Transverse colon (tissue), 4 donors: ENCODE data around the gene AICDA.

Experiments
- CTCF ChIP-seq, 5 experiments: fragments of 200-600 bp in 3 of 5; fragments of 450-650 bp in 2 of 5; sonication (generic) in 3 of 5; IDR thresholded peaks; 1 replicate in 2 of 5; 2 replicates in 3 of 5; pipeline ENCODE4 v1.5.1; 2016 to 2017; ENCODE audit warnings: antibody characterized with exemption in 5 of 5, inconsistent platforms in 3 of 5, mild to moderate bottlenecking in 2 of 5, moderate library complexity in 1 of 5
- EP300 ChIP-seq: sonication (generic); formaldehyde crosslinking; IDR thresholded peaks from one replicate; pipeline ENCODE4 v1.6.1; 2017; ENCODE audit warnings: antibody characterized with exemption, low read depth
- POLR2A ChIP-seq: fragments of 450-650 bp; IDR thresholded peaks from one replicate; pipeline ENCODE4 v1.6.1; 2016; ENCODE audit warnings: antibody characterized with exemption, mild to moderate bottlenecking, moderate library complexity
- POLR2AphosphoS5 ChIP-seq, 3 donors: sonication (generic); formaldehyde crosslinking; IDR thresholded peaks; one replicate each; pipeline ENCODE4 v1.6.1; 2016; ENCODE audit warnings: antibody characterized with exemption in 3 of 3

- no peak for TF ChIP-seq CTCF (IDR thresholded peaks at IDR 0.05)
- TF ChIP-seq POLR2A, result no peak
- no peak for TF ChIP-seq POLR2AphosphoS5 (IDR thresholded peaks at IDR 0.05)
- TF ChIP-seq EP300, result no peak
Observed at GRCh38 chr12:8661751-8662150, 49.1 kb upstream of the AICDA start.
